GM04504 (cell line): ENCODE data around the gene TCL1A.
"Not testable (repeated sequence)": the region's sequence is repeated elsewhere in the genome, so short reads cannot be mapped to it uniquely, and the experiment has no call there.

Source experiments
- DNase-seq: peaks from one replicate; pipeline ENCODE4 v3.0.0-alpha.2; 2012; ENCODE audit warnings: low read depth

The TCL1A gene

DNA sequence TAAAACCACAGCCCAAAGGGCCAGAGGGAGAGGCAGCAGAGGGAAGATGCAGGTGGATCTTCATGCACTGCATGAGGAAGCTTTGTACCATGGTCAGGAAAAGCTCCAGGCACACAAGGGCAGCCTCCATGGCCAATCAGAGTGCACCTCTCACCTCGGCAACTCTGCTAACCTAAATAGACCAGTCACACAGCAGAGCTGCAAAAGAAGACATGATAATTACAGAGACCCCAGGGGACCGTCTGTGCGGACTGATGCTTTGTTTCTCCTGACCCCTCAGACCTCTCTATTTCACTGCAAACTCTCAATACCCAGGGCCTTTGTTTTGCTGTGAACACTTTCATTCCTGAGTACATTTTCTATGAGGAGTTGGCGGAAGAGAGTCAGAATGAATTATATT, 38.4 kb downstream of the TCL1A start:
- no peak for DNase-seq

DNA sequence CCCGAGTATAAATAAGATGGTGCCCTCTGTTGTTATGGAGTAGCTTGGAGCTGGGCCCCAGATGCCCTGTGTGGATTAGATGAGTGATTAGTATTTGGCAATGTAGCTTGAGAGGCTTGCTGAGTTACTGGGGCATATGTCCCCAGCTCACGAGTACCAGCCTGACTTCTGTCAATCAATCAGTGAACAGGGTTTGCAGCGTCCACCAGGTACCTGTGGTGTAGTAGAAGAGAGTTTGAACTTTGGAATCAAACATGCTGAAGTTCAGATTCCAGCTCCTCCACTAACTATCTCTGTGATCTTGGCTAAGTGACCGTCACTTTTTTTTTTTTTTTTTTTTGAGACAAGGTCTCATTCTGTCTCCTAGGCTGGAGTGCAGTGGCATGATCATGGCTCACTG, 39.3 kb downstream of the TCL1A start:
- no peak for DNase-seq

DNA sequence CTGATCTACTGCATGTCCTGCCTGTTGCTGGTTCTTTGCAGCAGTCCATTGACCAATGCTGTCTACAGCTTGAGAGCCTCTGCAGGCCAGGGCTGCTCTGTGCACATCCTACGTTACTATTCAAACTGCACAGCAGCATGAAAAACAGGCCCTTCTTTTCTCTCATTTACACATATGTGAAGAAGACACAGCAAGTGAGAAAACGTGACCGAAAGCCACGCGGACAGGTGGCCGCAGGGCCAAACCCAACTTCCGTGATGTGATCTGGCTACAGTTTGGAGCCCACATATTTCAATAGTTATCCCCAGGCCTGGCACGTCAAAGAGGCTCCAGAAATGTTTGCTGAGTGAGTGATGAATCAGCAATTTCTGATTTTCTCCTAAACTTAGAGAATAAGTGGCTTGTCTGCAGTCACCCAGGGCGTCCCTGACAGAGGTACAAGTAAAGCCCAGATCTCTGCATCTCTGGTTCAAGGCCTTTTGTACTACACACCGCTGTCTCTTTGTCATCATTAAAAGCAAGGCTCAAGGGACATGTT, 45.6 kb downstream of the TCL1A start:
- no peak for DNase-seq

DNA sequence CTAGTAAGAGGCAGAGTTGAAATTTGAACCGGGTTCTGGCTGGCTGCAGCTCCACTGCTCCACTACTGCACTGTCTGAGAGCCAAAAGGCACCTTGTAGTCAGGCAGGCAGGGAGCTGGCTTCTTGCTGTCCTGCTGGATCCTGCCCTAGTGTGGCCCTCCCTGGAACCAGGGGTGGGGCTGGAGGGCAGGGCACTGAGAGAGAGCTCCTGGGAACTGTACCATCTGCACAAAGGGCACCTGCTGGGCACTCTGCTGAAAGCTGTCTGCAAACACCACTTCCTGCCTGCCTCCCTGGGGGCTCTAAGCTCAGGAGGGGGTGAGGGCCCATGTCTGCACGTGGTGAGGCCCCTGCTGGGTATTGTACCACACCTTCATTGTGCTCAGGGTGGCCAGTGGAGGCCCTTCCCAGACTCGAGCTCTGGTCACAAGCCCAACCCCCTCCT, 46.7 kb downstream of the TCL1A start:
- no peak for DNase-seq

DNA sequence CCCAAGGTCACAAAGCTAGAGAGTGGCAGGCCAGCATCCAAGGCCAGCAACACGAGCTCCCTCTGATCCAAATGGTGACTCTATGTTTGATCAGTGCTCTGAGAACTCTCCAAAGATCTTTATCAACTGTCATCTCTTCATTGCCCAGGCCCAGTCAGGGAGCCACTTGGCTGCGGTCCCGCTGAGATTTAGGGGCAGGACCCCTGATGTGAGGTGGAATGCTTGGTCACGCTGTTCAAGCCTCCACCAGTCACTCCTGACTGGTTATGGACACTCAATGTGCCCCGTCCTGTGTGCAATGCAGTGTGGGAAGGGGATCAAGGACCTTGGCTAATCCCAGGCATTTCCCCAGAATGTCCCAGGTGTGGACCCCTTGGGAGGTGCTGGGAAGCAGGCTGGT, 47.5 kb downstream of the TCL1A start:
- DNase-seq: no peak

DNA sequence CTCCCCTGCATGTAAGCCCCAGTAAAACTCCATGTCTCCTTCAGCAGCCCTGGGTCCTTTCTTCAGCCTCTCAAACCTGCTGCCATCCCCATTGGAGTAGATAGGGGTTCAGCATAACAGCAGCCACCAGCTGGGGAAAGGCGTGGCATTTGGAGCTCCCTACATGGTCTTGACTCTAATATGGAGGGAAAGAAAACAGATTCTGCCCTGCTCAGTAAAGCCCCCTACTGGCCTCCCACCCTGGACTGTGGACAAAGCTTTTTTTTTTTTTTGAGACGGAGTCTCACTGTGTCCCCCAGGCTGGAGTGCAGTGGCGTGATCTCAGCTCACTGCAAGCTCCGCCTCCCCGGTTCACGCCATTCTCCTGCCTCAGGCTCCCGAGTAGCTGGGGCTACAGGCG, 48.4 kb downstream of the TCL1A start:
- DNase-seq: not testable (repeated sequence)

DNA sequence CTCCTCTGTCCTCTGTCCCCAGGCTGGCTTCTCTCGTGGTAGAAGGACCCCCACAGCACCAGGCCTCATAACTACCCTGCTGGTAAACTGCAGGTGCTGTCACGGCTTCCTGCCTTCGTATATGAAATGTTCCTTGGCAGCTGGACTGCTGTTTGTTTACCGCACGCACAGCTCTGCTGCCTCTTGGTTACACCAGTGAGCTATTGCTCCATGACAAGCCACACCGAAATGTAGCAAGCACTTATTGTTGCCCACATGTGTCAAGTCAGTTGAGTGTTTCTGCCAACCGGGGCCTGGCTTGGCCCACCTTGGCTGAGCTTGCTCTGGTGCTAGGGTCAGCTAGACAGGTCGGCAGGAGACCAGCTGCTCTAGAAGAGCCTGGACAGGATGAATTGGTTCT, 49.4 kb downstream of the TCL1A start:
- no peak for DNase-seq

DNA sequence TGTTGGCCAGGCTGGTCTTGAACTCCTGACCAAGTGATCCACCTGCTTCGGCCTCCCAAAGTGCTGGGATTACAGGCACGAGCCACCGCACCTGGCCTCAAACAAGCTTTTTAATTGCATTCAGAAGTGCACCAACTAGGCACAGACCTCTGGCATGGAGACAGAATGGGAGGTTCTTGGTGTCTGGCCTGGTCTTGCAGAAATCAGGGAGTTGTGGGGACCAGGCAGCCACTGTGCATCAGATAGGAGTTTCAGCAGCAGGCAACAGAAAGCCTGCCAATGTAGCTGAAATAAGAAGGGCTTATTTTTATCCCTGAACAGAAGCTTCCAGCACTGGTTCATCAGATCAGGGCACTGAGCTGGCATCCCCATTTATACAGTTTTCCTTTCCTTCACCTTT, 49.9 kb downstream of the TCL1A start:
- DNase-seq: no peak

DNA sequence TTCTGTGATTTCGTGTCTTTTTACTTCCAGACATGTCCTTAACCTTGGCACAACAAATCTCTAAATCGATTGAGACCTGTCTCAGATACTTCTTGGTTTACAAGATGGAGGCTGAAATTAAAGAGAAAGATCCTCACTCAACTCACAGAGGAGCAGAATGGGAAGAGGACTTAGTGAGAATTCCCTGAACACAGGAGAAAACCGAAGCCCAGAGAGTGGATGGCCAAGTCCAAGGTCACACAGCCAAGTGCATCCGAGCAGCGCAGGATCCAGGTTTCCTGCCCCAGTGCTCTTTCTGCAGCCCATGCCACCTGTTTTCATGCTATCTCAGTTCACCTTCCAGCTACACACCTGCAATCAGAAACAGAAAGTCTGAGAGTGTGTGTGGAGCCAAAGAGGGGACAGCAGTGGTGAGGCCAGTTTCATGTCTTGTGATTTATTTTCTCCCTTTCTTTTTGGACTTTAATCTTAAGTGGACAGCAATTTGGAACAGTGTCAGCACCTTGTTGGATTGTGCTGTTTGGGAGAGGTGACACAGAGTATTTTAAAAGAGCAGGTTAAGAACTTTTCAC, 50.6 kb downstream of the TCL1A start:
- DNase-seq: no peak

DNA sequence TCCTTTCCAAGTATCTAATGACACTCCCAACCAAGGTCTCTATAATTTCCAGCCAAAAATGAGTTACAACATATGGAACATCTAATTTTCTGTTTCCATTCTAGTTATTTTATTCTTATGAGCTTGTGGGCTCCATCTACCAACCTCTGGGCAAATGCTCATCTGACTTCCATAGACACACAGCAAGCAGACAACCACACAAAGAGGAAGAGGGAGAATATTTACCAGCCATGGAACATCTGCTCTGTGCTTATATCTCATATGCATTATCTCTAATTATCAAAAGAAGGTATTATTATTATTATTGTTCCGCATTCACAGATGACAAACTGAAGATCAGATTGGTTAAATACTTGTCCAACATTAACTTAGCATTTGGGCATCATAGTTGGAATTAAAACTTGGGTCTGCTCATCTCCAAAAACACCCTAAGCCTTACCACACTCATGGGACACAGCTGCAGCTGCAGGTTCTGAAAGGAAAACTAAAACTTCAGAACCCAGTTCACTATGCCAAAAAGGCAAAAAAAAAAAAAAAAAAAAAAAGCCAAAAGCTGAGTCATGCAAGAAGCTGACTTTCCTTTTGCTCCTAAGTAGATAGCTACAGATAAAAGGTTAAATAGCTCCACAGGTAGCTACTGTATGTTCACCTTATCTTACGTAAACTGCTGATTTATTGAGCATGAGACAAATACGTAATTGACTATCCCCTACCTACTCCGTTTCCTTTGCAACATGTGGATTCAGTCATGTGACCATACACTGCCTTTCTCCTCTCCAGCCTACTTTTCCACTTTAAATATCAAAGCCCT, 51.3 kb downstream of the TCL1A start:
- no peak for DNase-seq

DNA sequence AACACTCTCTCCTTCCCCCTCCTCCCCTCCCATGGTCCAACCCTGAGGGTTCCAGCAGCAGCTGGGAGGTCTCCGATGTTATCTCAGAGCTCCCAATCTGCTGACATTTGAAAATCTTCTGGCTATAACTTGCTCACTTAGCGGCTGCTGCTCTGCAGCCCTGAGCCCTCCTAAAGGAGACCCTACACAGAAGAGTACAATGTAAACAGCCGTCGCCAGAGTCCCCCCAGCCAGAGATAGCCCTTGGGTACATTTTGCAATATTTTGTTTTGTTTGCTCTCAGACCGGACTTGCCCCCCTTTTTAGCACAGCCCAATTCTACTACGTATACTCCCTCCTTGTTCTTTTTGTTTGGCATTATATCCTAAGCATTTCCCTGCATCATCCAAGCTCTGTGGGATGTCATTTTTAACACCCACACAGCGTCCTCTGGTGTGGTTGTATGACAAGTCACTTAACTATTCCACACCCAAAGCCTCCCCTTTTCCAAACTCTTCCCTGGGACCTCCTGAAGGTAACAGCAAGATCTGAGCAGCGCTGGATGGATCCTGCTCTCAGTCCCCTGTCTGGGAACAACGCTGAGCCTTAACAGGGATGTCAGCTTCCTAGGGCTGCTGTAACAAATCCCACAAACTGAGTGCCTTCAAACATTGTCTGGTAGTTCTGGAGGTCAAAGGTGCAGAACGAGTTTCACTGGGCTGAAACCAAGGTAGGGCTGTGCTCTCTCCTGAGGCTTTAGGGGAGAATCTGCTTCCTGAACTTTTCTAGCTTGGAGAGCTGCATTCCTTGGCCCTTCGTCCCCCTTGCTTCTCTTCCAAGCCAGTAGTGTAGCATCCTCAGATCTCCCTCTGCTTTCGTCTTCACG, 53.0 kb downstream of the TCL1A start:
- no peak for DNase-seq

DNA sequence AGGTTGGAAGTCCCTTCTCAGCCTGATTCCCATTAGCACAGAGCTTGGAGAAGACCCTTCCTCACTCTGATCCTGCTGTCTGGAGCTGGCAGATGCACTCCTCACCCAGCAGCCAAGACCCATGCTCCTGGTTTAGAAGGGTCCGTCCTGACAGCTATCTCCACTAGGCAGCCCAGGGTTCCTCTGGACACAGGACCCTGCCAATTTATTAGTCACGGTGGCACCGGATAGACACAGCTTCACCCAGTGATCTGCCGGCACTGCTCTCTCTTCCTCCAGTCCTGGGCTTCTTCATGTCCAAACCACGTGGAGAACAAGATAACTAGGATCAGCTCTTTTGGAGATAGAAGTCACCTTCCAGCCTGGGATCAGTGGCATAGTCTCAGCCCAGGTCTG, 53.9 kb downstream of the TCL1A start:
- DNase-seq: no peak
